Renal cortex interstitium (tissue), 15 donors: ENCODE measurements around the gene ESYT3. TPM values are rescaled to one million over a fixed set of nuclear protein-coding genes. Genes with fewer than 3 reads are reported as not detected.

Experiments used
- DNase-seq, 11 donors: peaks; one replicate each; pipeline ENCODE4 v3.0.0-alpha.2; 2013; ENCODE audit warnings: low read depth in 9 of 11, low spot score in 4 of 11; ENCODE audit errors: extremely low read depth in 1 of 11
- long read RNA-seq, 16 experiments: transcript quantifications; one replicate each; lab custom pipeline, GENCODE V29; 2026
- polyA plus RNA-seq, 3 donors: library from polyadenylated mRNA; unstranded; fragments of 120-200 nt; gene quantifications; one replicate each; pipeline ENCODE4 v1.2.1, GENCODE V29; 2013; ENCODE audit not compliant: insufficient read length in 3 of 3

Gene ESYT3
- 1 to 10 TPM; 1.2 to 1.9 (median 1.4) TPM for polyA plus RNA-seq
- long read RNA-seq, donor 1, result 0 reads
- long read RNA-seq, donor 2, result 0 reads
- long read RNA-seq, donor 3, result 0 reads
- long read RNA-seq, donor 4, result 0 reads
- long read RNA-seq, donor 5, result 0 reads
- long read RNA-seq, donor 6, result 0 reads
- long read RNA-seq, donor 7, result 0 reads
- long read RNA-seq, donor 8, result 0 reads
- long read RNA-seq, donor 9, result 0 reads
- long read RNA-seq, donor 10, result 0 reads
- long read RNA-seq, donor 11, result 0 reads
- long read RNA-seq, donor 12, result 0 reads
- long read RNA-seq, donor 13, result 0 reads
- long read RNA-seq, donor 14, result 0 reads
- long read RNA-seq, donor 15, full-length matches to known transcripts, result 1 of 1 reads
- long read RNA-seq, donor 15, partial matches to known transcripts, result 0 of 1 reads
- long read RNA-seq, donor 15, other reads (novel, unspliced or antisense), result 0 of 1 reads
- long read RNA-seq, donor 16, result 0 reads

GRCh38 chr3:138434276-138434874 is at the start of gene ESYT3:
Gene ESYT3 (plus strand): TSS chr3:138434616. CDS start chr3:138434799, 183 bp downstream.
- DNase-seq, result peak in 9 of 11 donors; percentile 40 to 62 (median 48)

- no peak for DNase-seq
Measured at GRCh38 chr3:138384976-138385375, 49.4 kb upstream of the ESYT3 start.

GRCh38 chr3:138389144-138389601 is 45.2 kb upstream of the ESYT3 start:
- DNase-seq, result no peak

GRCh38 chr3:138389841-138390581 is 44.4 kb upstream of the ESYT3 start:
- no peak for DNase-seq

- DNase-seq, result no peak
Measured at GRCh38 chr3:138390582-138390932, 43.9 kb upstream of the ESYT3 start.

GRCh38 chr3:138394156-138394555 is 40.3 kb upstream of the ESYT3 start:
- DNase-seq, result no peak

GRCh38 chr3:138394686-138395085 is 39.7 kb upstream of the ESYT3 start:
- DNase-seq, result no peak

- no peak for DNase-seq
Measured at GRCh38 chr3:138395865-138396751, 38.3 kb upstream of the ESYT3 start.

- no peak for DNase-seq
Measured at GRCh38 chr3:138396752-138397410, 37.5 kb upstream of the ESYT3 start.

- no peak for DNase-seq
Measured at GRCh38 chr3:138397983-138398382, 36.4 kb upstream of the ESYT3 start.

GRCh38 chr3:138398791-138399575 is 35.4 kb upstream of the ESYT3 start:
- no peak for DNase-seq

GRCh38 chr3:138399766-138400165 is 34.6 kb upstream of the ESYT3 start:
- no peak for DNase-seq

GRCh38 chr3:138400651-138401070 is 33.8 kb upstream of the ESYT3 start:
- DNase-seq, result no peak

GRCh38 chr3:138401834-138402233 is 32.6 kb upstream of the ESYT3 start:
- DNase-seq, result no peak

GRCh38 chr3:138404121-138404520 is 30.3 kb upstream of the ESYT3 start:
- DNase-seq, result no peak

- no peak for DNase-seq
Measured at GRCh38 chr3:138405001-138405400, 29.4 kb upstream of the ESYT3 start.

GRCh38 chr3:138405486-138405885 is 28.9 kb upstream of the ESYT3 start:
- no peak for DNase-seq

- DNase-seq, result no peak
Measured at GRCh38 chr3:138406606-138407005, 27.8 kb upstream of the ESYT3 start.
